H1 (cell line): ENCODE results near the gene FSTL4. TPM values are rescaled to one million over a fixed set of nuclear protein-coding genes. Genes with fewer than 3 reads are reported as not detected.

Source experiments
- POLR2AphosphoS5 ChIP-seq: IDR thresholded peaks from 2 replicates; pipeline ENCODE4 v1.6.1; 2011; ENCODE audit warnings: low read depth, low read length
- RBBP5 ChIP-seq: IDR thresholded peaks from 2 replicates; pipeline ENCODE4 v1.7.1; 2012; ENCODE audit warnings: low read depth, mild to moderate bottlenecking, inconsistent platforms, low read length, moderate library complexity, borderline replicate concordance
- TAF1 ChIP-seq: IDR thresholded peaks from 2 replicates; pipeline ENCODE4 v1.6.1; 2011; ENCODE audit warnings: mild to moderate bottlenecking, low read depth, low read length
- TBP ChIP-seq: IDR thresholded peaks from 2 replicates; pipeline ENCODE4 v1.6.1; 2011; ENCODE audit warnings: low read depth, low read length, improper control_type of control experiment
- polyA plus RNA-seq, 7 experiments: library from polyadenylated mRNA; depleted of rRNA in 3 of 7; stranded (reverse) in 5 of 7; unstranded in 2 of 7; fragments of >200 nt in 5 of 7; fragments of 200-250 nt in 2 of 7; gene quantifications; 1 replicate in 5 of 7; 2 replicates in 1 of 7; 4 replicates in 1 of 7; pipeline versions ENCODE4 v1.2.1 to v1.2.3, GENCODE V29; 2011 to 2013; ENCODE audit warnings: missing spikeins in 2 of 7, mixed read lengths in 2 of 7
- total RNA-seq: library from RNA; stranded (reverse); fragmentation: NEBNext Ultra II Directional; extraction: Animal tissue kit (Norgen Biotek cat#: 25700); gene quantifications from 2 replicates; pipeline ENCODE4 v1.2.1, GENCODE V29; 2021
- TF ChIP-seq, protein P1 (sequence below): fragments of 300-600 bp; sonication (generic); IDR thresholded peaks from 2 replicates; pipeline ENCODE4 v1.7.1; 2012; ENCODE audit warnings: low read length, moderate library complexity, mild to moderate bottlenecking, inconsistent platforms; ENCODE audit not compliant: insufficient replicate concordance

The FSTL4 gene
- total and polyA plus RNA-seq, 2 of the 8 experiments (the other 6 are each of a cell fraction or from before 2014, with no cell fraction given), result 3.1 to 4.1 TPM

DNA sequence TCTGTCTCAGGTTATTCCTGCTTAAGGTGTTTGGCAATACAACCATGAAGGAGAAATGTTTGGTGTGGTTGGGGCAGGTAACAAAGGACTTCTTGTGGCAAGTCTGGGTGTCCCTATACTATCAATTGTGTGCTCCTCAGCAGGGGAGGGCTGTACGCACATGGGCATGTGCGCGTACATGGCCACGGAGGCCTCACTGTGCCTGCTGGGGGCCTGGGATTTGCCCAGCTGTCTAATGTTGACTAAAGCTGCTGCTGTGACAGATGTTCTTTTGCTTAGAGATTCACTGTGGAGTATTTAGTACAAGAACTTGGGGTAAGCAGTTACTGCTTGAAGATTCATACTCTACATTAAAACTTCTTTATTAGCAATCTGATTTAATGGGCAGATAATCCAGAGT lies 463.0 kb downstream of the FSTL4 start (continued):
- TF ChIP-seq, protein P1, sequence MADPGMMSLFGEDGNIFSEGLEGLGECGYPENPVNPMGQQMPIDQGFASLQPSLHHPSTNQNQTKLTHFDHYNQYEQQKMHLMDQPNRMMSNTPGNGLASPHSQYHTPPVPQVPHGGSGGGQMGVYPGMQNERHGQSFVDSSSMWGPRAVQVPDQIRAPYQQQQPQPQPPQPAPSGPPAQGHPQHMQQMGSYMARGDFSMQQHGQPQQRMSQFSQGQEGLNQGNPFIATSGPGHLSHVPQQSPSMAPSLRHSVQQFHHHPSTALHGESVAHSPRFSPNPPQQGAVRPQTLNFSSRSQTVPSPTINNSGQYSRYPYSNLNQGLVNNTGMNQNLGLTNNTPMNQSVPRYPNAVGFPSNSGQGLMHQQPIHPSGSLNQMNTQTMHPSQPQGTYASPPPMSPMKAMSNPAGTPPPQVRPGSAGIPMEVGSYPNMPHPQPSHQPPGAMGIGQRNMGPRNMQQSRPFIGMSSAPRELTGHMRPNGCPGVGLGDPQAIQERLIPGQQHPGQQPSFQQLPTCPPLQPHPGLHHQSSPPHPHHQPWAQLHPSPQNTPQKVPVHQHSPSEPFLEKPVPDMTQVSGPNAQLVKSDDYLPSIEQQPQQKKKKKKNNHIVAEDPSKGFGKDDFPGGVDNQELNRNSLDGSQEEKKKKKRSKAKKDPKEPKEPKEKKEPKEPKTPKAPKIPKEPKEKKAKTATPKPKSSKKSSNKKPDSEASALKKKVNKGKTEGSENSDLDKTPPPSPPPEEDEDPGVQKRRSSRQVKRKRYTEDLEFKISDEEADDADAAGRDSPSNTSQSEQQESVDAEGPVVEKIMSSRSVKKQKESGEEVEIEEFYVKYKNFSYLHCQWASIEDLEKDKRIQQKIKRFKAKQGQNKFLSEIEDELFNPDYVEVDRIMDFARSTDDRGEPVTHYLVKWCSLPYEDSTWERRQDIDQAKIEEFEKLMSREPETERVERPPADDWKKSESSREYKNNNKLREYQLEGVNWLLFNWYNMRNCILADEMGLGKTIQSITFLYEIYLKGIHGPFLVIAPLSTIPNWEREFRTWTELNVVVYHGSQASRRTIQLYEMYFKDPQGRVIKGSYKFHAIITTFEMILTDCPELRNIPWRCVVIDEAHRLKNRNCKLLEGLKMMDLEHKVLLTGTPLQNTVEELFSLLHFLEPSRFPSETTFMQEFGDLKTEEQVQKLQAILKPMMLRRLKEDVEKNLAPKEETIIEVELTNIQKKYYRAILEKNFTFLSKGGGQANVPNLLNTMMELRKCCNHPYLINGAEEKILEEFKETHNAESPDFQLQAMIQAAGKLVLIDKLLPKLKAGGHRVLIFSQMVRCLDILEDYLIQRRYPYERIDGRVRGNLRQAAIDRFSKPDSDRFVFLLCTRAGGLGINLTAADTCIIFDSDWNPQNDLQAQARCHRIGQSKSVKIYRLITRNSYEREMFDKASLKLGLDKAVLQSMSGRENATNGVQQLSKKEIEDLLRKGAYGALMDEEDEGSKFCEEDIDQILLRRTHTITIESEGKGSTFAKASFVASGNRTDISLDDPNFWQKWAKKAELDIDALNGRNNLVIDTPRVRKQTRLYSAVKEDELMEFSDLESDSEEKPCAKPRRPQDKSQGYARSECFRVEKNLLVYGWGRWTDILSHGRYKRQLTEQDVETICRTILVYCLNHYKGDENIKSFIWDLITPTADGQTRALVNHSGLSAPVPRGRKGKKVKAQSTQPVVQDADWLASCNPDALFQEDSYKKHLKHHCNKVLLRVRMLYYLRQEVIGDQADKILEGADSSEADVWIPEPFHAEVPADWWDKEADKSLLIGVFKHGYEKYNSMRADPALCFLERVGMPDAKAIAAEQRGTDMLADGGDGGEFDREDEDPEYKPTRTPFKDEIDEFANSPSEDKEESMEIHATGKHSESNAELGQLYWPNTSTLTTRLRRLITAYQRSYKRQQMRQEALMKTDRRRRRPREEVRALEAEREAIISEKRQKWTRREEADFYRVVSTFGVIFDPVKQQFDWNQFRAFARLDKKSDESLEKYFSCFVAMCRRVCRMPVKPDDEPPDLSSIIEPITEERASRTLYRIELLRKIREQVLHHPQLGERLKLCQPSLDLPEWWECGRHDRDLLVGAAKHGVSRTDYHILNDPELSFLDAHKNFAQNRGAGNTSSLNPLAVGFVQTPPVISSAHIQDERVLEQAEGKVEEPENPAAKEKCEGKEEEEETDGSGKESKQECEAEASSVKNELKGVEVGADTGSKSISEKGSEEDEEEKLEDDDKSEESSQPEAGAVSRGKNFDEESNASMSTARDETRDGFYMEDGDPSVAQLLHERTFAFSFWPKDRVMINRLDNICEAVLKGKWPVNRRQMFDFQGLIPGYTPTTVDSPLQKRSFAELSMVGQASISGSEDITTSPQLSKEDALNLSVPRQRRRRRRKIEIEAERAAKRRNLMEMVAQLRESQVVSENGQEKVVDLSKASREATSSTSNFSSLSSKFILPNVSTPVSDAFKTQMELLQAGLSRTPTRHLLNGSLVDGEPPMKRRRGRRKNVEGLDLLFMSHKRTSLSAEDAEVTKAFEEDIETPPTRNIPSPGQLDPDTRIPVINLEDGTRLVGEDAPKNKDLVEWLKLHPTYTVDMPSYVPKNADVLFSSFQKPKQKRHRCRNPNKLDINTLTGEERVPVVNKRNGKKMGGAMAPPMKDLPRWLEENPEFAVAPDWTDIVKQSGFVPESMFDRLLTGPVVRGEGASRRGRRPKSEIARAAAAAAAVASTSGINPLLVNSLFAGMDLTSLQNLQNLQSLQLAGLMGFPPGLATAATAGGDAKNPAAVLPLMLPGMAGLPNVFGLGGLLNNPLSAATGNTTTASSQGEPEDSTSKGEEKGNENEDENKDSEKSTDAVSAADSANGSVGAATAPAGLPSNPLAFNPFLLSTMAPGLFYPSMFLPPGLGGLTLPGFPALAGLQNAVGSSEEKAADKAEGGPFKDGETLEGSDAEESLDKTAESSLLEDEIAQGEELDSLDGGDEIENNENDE, result no peak
- TF ChIP-seq RBBP5 (no peak), POLR2AphosphoS5 (no peak), TAF1 (no peak), TBP (no peak)
